ENCODE data around the gene YES1. TPM values are rescaled to one million over a fixed set of nuclear protein-coding genes. Genes with fewer than 3 reads are reported as not detected.

The YES1 gene
- total and polyA plus RNA-seq, 2 of the 13 experiments (the other 11 are each of a cell fraction or from before 2014, with no cell fraction given): 17.2 to 70.8 TPM

GRCh38 chr18:845152-845819 lies 33.2 kb upstream of the YES1 start (continued):
- TF ChIP-seq SIN3B (IDR thresholded peaks at IDR 0.05; ENCODE audit: low read length): no peak
- TF ChIP-seq ZFP36L2 (CRISPR knock-in tag; IDR thresholded peaks at IDR 0.05): no peak
- TF ChIP-seq RBM39 (IDR thresholded peaks at IDR 0.05; ENCODE audit: low read depth, low read length, poor library complexity, severe bottlenecking): no peak
- TF ChIP-seq ZMAT5 (CRISPR knock-in tag; IDR thresholded peaks at IDR 0.05; ENCODE audit: borderline replicate concordance, low read depth): no peak
- no peak for TF ChIP-seq KAT2B (IDR thresholded peaks at IDR 0.05; ENCODE audit: borderline replicate concordance, low read depth, low read length)
- TF ChIP-seq ETS1 (CRISPR knock-in tag; IDR thresholded peaks at IDR 0.05): no peak
- no peak for TF ChIP-seq TBP (CRISPR knock-in tag; IDR thresholded peaks at IDR 0.05)
- TF ChIP-seq HES4 (CRISPR knock-in tag; IDR thresholded peaks at IDR 0.05; ENCODE audit: borderline replicate concordance): no peak
- TF ChIP-seq ZNF337 (CRISPR knock-in tag; IDR thresholded peaks at IDR 0.05; ENCODE audit: borderline replicate concordance, low read depth): no peak
- no peak for TF ChIP-seq GPBP1L1 (CRISPR knock-in tag; IDR thresholded peaks at IDR 0.05)
- peak; percentile 76 for TF ChIP-seq POGZ (CRISPR knock-in tag; IDR thresholded peaks at IDR 0.05)
- TF ChIP-seq AFF4 (CRISPR knock-in tag; IDR thresholded peaks at IDR 0.05): no peak
- TF ChIP-seq HNF4A (CRISPR knock-in tag; IDR thresholded peaks at IDR 0.05): peak; percentile 27; the same call in 1 of the 2 replicates
- no peak for TF ChIP-seq TBL1XR1 (IDR thresholded peaks at IDR 0.05; ENCODE audit: borderline replicate concordance, low read length, partially characterized antibody)
- TF ChIP-seq ZNF263 (CRISPR knock-in tag; IDR thresholded peaks at IDR 0.05): no peak
- no peak for TF ChIP-seq HINFP (CRISPR knock-in tag; IDR thresholded peaks at IDR 0.05; ENCODE audit: low read depth)
- peak; percentile 34; the same call in 1 of the 2 replicates for TF ChIP-seq NR2F6 (IDR thresholded peaks at IDR 0.05)
- TF ChIP-seq NR2F6 (CRISPR knock-in tag; IDR thresholded peaks at IDR 0.05): peak; percentile 38; the same call in 1 of the 2 replicates
- no peak for TF ChIP-seq ZNF17 (CRISPR knock-in tag; IDR thresholded peaks at IDR 0.05)
- no peak for TF ChIP-seq FLYWCH1 (CRISPR knock-in tag; IDR thresholded peaks at IDR 0.05)
- no peak for TF ChIP-seq CSRNP2 (CRISPR knock-in tag; conservative IDR thresholded peaks at IDR 0.05; ENCODE audit: low read depth)

Data from HepG2 (cell line).